GM23248 (cell line): ENCODE measurements around the gene VWA7.

Experiments used
- EZH2 ChIP-seq: fragments of 200-600 bp; sonication (generic); IDR thresholded peaks from 2 replicates; pipeline ENCODE4 v1.6.1; 2018; ENCODE audit warnings: antibody characterized with exemption, mild to moderate bottlenecking; ENCODE audit not compliant: insufficient read depth, poor library complexity, severe bottlenecking
- EZH2phosphoT487 ChIP-seq: fragments of 200-600 bp; sonication (generic); IDR thresholded peaks from 2 replicates; pipeline ENCODE4 v1.6.1; 2018; ENCODE audit warnings: antibody characterized with exemption, moderate library complexity, mild to moderate bottlenecking, low read depth; ENCODE audit not compliant: insufficient read depth

GRCh38 chr6:31721351-31722020 lies 55.6 kb downstream of the VWA7 start, which contains the start of gene LY6G6C:
- no peak for TF ChIP-seq EZH2phosphoT487
- no peak for TF ChIP-seq EZH2
